ENCODE data around the gene DCC.

DCC gene

GRCh38 chr18:52605345-52605744, 265.3 kb downstream of the DCC start:
- DNase-seq (ENCODE audit: low read depth): no peak

GRCh38 chr18:52607985-52608384, 268.0 kb downstream of the DCC start:
- no peak for DNase-seq (ENCODE audit: low read depth)

GRCh38 chr18:52610451-52611115, 270.6 kb downstream of the DCC start:
- no peak for DNase-seq (ENCODE audit: low read depth)

GRCh38 chr18:52612406-52612805, 272.4 kb downstream of the DCC start:
- no peak for DNase-seq (ENCODE audit: low read depth)

GRCh38 chr18:52615321-52615720, 275.3 kb downstream of the DCC start:
- no peak for DNase-seq (ENCODE audit: low read depth)

GRCh38 chr18:52615943-52616342, 275.9 kb downstream of the DCC start:
- DNase-seq (ENCODE audit: low read depth): no peak

GRCh38 chr18:52617931-52618330, 277.9 kb downstream of the DCC start:
- DNase-seq (ENCODE audit: low read depth): no peak

- DNase-seq (ENCODE audit: low read depth): no peak
Observed at GRCh38 chr18:52620926-52621439, 281.0 kb downstream of the DCC start.

- DNase-seq (ENCODE audit: low read depth): no peak
Observed at GRCh38 chr18:52624702-52625101, 284.7 kb downstream of the DCC start.

GRCh38 chr18:52636536-52636935, 296.5 kb downstream of the DCC start:
- no peak for DNase-seq (ENCODE audit: low read depth)

- DNase-seq (ENCODE audit: low read depth): no peak
Observed at GRCh38 chr18:52648201-52648600, 308.2 kb downstream of the DCC start.

- no peak for DNase-seq (ENCODE audit: low read depth)
Observed at GRCh38 chr18:52652391-52652790, 312.4 kb downstream of the DCC start.

- no peak for DNase-seq (ENCODE audit: low read depth)
Observed at GRCh38 chr18:52657043-52657805, 317.2 kb downstream of the DCC start.

GRCh38 chr18:52667463-52668065, 327.6 kb downstream of the DCC start:
- DNase-seq (ENCODE audit: low read depth): no peak

- DNase-seq (ENCODE audit: low read depth): no peak
Observed at GRCh38 chr18:52670896-52671295, 330.9 kb downstream of the DCC start.

GRCh38 chr18:52678034-52678433, 338.0 kb downstream of the DCC start:
- no peak for DNase-seq (ENCODE audit: low read depth)

- DNase-seq (ENCODE audit: low read depth): no peak
Observed at GRCh38 chr18:52678551-52678950, 338.6 kb downstream of the DCC start.

GRCh38 chr18:52679354-52679753, 339.4 kb downstream of the DCC start:
- no peak for DNase-seq (ENCODE audit: low read depth)

GRCh38 chr18:52682260-52682659, 342.3 kb downstream of the DCC start:
- DNase-seq (ENCODE audit: low read depth): no peak

GRCh38 chr18:52685316-52685715, 345.3 kb downstream of the DCC start:
- DNase-seq (ENCODE audit: low read depth): no peak

GRCh38 chr18:52691841-52692240, 351.8 kb downstream of the DCC start:
- DNase-seq (ENCODE audit: low read depth): no peak

- no peak for DNase-seq (ENCODE audit: low read depth)
Observed at GRCh38 chr18:52694804-52695203, 354.8 kb downstream of the DCC start.

- no peak for DNase-seq (ENCODE audit: low read depth)
Observed at GRCh38 chr18:52700116-52700515, 360.1 kb downstream of the DCC start.

Data from fibroblast of the conjunctiva (primary cell).